ENCODE data around the gene EPHA10. TPM values are rescaled to one million over a fixed set of nuclear protein-coding genes. Genes with fewer than 3 reads are reported as not detected.

The EPHA10 gene
- total RNA-seq, 2 donors from 2014 or later, result 0.34 to 0.75 TPM

Other genes starting within 250 kb of the EPHA10 start
- 10 to 100 TPM; 51.1 to 58.5 TPM for gene SNIP1, start 210.8 kb downstream of the EPHA10 start, total RNA-seq
- gene DNALI1, start 208.2 kb downstream of the EPHA10 start, total RNA-seq, result not detected
- gene GNL2, start 169.2 kb downstream of the EPHA10 start, total RNA-seq, result 10 to 100 TPM; 54.9 to 59.9 TPM
- not detected for gene RSPO1, start 130.2 kb downstream of the EPHA10 start, total RNA-seq
- gene CDCA8, start 72.6 kb downstream of the EPHA10 start, total RNA-seq, result under 1 TPM; 0.70 TPM
- gene MANEAL, start 28.7 kb upstream of the EPHA10 start, total RNA-seq, result under 1 TPM; 0.73 to 0.92 TPM
- 10 to 100 TPM; 13.0 to 13.2 TPM for gene C1orf122, start 42.7 kb upstream of the EPHA10 start, total RNA-seq
- 10 to 100 TPM; 26.7 to 31.9 TPM for gene YRDC, start 43.1 kb upstream of the EPHA10 start, total RNA-seq
- gene MTF1, start 94.5 kb upstream of the EPHA10 start, total RNA-seq, result 10 to 100 TPM; 25.5 to 26.6 TPM
- gene INPP5B, start 181.9 kb upstream of the EPHA10 start, total RNA-seq, result 10 to 100 TPM; 16.7 to 24.5 TPM
- gene SF3A3, start 224.9 kb upstream of the EPHA10 start, total RNA-seq, result 10 to 100 TPM; 43.9 to 48.8 TPM
- 1 to 10 TPM; 3.6 to 4.9 TPM for gene FHL3, start 240.4 kb upstream of the EPHA10 start, total RNA-seq
- gene UTP11, start 247.6 kb upstream of the EPHA10 start, total RNA-seq, result 10 to 100 TPM in 1 of 2 donors, 1 to 10 TPM in 1; 8.7 to 12.3 TPM